ENCODE results near the gene YAP1. TPM values are rescaled to one million over a fixed set of nuclear protein-coding genes. Genes with fewer than 3 reads are reported as not detected.

The YAP1 gene
- total RNA-seq, 1 experiment from 2014 or later: 134 TPM

GRCh38 chr11:102121329-102121728 lies 11.1 kb downstream of the YAP1 start:
- Histone ChIP-seq H3K27ac (ENCODE audit: low read depth, low read length, poor library complexity, severe bottlenecking) (no peak overlapping the region), H3K4me3 (ENCODE audit: low read depth, low read length, poor library complexity, severe bottlenecking) (no peak overlapping the region), H3K36me3 (ENCODE audit: insufficient read depth, low read length, poor library complexity, severe bottlenecking) (peaks cover 29% of the 10 kb centered on the region), H3K9me3 (ENCODE audit: low read depth, low read length, poor library complexity, severe bottlenecking) (peaks cover 6% of the 10 kb centered on the region), H3K4me1 (ENCODE audit: insufficient read depth, low read length, poor library complexity, severe bottlenecking) (peaks cover 44% of the 10 kb centered on the region), H3K27me3 (replicated peaks; ENCODE audit: insufficient read depth, low read depth, low read length, poor library complexity) (no peaks in the 10 kb centered on the region)
- TF ChIP-seq EZH2 (IDR thresholded peaks at IDR 0.05; ENCODE audit: borderline replicate concordance, low read depth, low read length, poor library complexity, severe bottlenecking): no peak
- TF ChIP-seq CTCF (conservative IDR thresholded peaks at IDR 0.05; ENCODE audit: low read depth, low read length): no peak
- intact Hi-C loops (cut with micrococcal nuclease; ENCODE audit: unreplicated experiment): no loop called here
- ChIA-PET POLR2A (ENCODE audit: low non-redundant PET) (interaction anchor here (0.7 kb wide), 1 partner anchor 223 kb away, joined by 4 read pairs; no protein-coding TSS in a partner anchor), CTCF (no interaction called here)
- no peak for DNase-seq (ENCODE audit: low spot score)
- no TSS peak for BruUV-seq (replicated peaks)

- Histone ChIP-seq H3K27me3 (replicated peaks; ENCODE audit: insufficient read depth, low read depth, low read length, poor library complexity) (no peaks in the 10 kb centered on the region), H3K4me1 (ENCODE audit: insufficient read depth, low read length, poor library complexity, severe bottlenecking) (peaks cover 41% of the 10 kb centered on the region), H3K36me3 (ENCODE audit: insufficient read depth, low read length, poor library complexity, severe bottlenecking) (peaks cover 15% of the 10 kb centered on the region), H3K4me3 (ENCODE audit: low read depth, low read length, poor library complexity, severe bottlenecking) (no peak overlapping the region), H3K27ac (ENCODE audit: low read depth, low read length, poor library complexity, severe bottlenecking) (no peak overlapping the region), H3K9me3 (ENCODE audit: low read depth, low read length, poor library complexity, severe bottlenecking) (no peaks in the 10 kb centered on the region)
- BruUV-seq (replicated peaks): no TSS peak
- DNase-seq (ENCODE audit: low spot score): no peak
- TF ChIP-seq EZH2 (IDR thresholded peaks at IDR 0.05; ENCODE audit: borderline replicate concordance, low read depth, low read length, poor library complexity, severe bottlenecking) (no peak), CTCF (conservative IDR thresholded peaks at IDR 0.05; ENCODE audit: low read depth, low read length) (no peak)
- POLR2A ChIA-PET (ENCODE audit: low non-redundant PET): no interaction called here
- intact Hi-C loops (cut with micrococcal nuclease; ENCODE audit: unreplicated experiment): no loop called here
- CTCF ChIA-PET: no interaction called here
Observed at GRCh38 chr11:102134597-102134996, 24.4 kb downstream of the YAP1 start.

- peaks cover 46% of the 10 kb centered on the region for H3K4me1 ChIP-seq (ENCODE audit: insufficient read depth, low read length, poor library complexity, severe bottlenecking)
- H3K27me3 ChIP-seq (replicated peaks; ENCODE audit: insufficient read depth, low read depth, low read length, poor library complexity): no peaks in the 10 kb centered on the region
- CTCF ChIA-PET: no interaction called here
- H3K4me3 ChIP-seq (ENCODE audit: low read depth, low read length, poor library complexity, severe bottlenecking): no peak overlapping the region
- no peak for DNase-seq (ENCODE audit: low spot score)
- intact Hi-C loops (cut with micrococcal nuclease; ENCODE audit: unreplicated experiment): no loop called here
- H3K9me3 ChIP-seq (ENCODE audit: low read depth, low read length, poor library complexity, severe bottlenecking): no peaks in the 10 kb centered on the region
- H3K27ac ChIP-seq (ENCODE audit: low read depth, low read length, poor library complexity, severe bottlenecking): no peak overlapping the region
- peaks cover 15% of the 10 kb centered on the region for H3K36me3 ChIP-seq (ENCODE audit: insufficient read depth, low read length, poor library complexity, severe bottlenecking)
- POLR2A ChIA-PET (ENCODE audit: low non-redundant PET): no interaction called here
- no TSS peak for BruUV-seq (replicated peaks)
- TF ChIP-seq EZH2 (IDR thresholded peaks at IDR 0.05; ENCODE audit: borderline replicate concordance, low read depth, low read length, poor library complexity, severe bottlenecking) (no peak), CTCF (conservative IDR thresholded peaks at IDR 0.05; ENCODE audit: low read depth, low read length) (no peak)
Observed at GRCh38 chr11:102135256-102135655, 25.0 kb downstream of the YAP1 start.
